Progenitor cell of endocrine pancreas (in vitro differentiated cells): Measurements from ENCODE around the gene SLC1A1. TPM values are rescaled to one million over a fixed set of nuclear protein-coding genes. Genes with fewer than 3 reads are reported as not detected.

Source experiments
- DNase-seq: peaks from one replicate; pipeline ENCODE4 v3.0.0; 2021; ENCODE audit warnings: low spot score; ENCODE audit not compliant: unreplicated experiment
- H3K27ac Mint-ChIP-seq: 2 replicates; pipeline ENCODE4 v1.8.0; 2021; ENCODE audit warnings: mild to moderate bottlenecking, moderate library complexity, mixed read lengths
- H3K27me3 Mint-ChIP-seq: 2 replicates; pipeline ENCODE4 v1.8.0; 2021; ENCODE audit warnings: mixed read lengths
- H3K36me3 Mint-ChIP-seq: 2 replicates; pipeline ENCODE4 v1.8.0; 2022; ENCODE audit warnings: mixed read lengths; ENCODE audit not compliant: insufficient read depth
- H3K4me1 Mint-ChIP-seq: 2 replicates; pipeline ENCODE4 v1.8.0; 2021; ENCODE audit warnings: low read depth, mixed read lengths
- H3K4me3 Mint-ChIP-seq: 2 replicates; pipeline ENCODE4 v1.8.0; 2021; ENCODE audit warnings: low read depth, mild to moderate bottlenecking, moderate library complexity, mixed read lengths
- H3K9me3 Mint-ChIP-seq: 2 replicates; pipeline ENCODE4 v1.8.0; 2021; ENCODE audit warnings: low read depth, mixed read lengths
- total RNA-seq: library from RNA; stranded (reverse); gene quantifications from 2 replicates; pipeline ENCODE4 v1.2.1, GENCODE V29; 2021
- TF ChIP-seq, protein P1 (sequence below): fragments of 200-600 bp; sonication (generic); IDR thresholded peaks from one replicate; pipeline ENCODE4 v1.5.0; 2021; ENCODE audit warnings: antibody characterized with exemption, mild to moderate bottlenecking; ENCODE audit not compliant: unreplicated experiment

The SLC1A1 gene
- total RNA-seq, 1 donor from 2014 or later = 3.8 TPM

DNA sequence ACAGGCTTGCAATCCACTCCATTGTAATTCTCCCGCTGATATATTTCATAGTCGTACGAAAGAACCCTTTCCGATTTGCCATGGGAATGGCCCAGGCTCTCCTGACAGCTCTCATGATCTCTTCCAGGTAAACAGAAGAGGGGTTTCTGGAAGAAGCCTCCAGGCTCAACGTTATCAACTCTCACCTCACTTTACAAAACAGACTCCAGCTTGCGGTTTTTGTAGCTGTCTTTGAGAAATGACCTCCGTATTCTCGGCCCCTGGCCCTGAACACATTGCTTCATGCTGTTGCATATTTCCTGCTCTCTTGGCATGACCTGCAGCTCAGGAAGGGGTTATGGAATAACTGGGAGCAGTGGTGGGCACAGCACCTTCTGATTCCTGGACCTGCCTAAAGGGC is 85.7 kb downstream of the SLC1A1 start:
- Mint-ChIP-seq H3K9me3 (no peaks in the 10 kb centered on the region), H3K27me3 (no peaks in the 10 kb centered on the region)

DNA sequence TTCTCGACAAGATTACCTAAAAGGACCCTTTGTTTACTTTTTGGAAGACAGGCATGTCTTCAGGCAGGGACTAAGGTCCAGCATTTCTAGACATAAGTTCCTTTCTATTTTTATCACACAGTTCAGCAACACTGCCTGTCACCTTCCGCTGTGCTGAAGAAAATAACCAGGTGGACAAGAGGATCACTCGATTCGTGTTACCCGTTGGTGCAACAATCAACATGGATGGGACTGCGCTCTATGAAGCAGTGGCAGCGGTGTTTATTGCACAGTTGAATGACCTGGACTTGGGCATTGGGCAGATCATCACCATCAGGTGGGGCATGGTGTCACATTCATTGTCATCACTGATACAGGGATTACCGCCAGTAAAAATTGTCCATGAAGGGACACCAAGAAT is 86.2 kb downstream of the SLC1A1 start:
- H3K36me3 Mint-ChIP-seq = peaks cover 4% of the 10 kb centered on the region
- no peak overlapping the region for H3K4me3 Mint-ChIP-seq
- H3K9me3 Mint-ChIP-seq = no peaks in the 10 kb centered on the region
- no peaks in the 10 kb centered on the region for H3K4me1 Mint-ChIP-seq
- no peak for DNase-seq
- TF ChIP-seq, protein P1, sequence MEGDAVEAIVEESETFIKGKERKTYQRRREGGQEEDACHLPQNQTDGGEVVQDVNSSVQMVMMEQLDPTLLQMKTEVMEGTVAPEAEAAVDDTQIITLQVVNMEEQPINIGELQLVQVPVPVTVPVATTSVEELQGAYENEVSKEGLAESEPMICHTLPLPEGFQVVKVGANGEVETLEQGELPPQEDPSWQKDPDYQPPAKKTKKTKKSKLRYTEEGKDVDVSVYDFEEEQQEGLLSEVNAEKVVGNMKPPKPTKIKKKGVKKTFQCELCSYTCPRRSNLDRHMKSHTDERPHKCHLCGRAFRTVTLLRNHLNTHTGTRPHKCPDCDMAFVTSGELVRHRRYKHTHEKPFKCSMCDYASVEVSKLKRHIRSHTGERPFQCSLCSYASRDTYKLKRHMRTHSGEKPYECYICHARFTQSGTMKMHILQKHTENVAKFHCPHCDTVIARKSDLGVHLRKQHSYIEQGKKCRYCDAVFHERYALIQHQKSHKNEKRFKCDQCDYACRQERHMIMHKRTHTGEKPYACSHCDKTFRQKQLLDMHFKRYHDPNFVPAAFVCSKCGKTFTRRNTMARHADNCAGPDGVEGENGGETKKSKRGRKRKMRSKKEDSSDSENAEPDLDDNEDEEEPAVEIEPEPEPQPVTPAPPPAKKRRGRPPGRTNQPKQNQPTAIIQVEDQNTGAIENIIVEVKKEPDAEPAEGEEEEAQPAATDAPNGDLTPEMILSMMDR = no peak
- H3K27me3 Mint-ChIP-seq = no peaks in the 10 kb centered on the region
- no peak overlapping the region for H3K27ac Mint-ChIP-seq

More for the DNA sequence above, 85.7 kb downstream of the SLC1A1 start:
- Mint-ChIP-seq H3K4me3 (no peak overlapping the region), H3K4me1 (no peaks in the 10 kb centered on the region), H3K27ac (no peak overlapping the region), H3K36me3 (peaks cover 4% of the 10 kb centered on the region)
- TF ChIP-seq, protein P1 = no peak
- DNase-seq = no peak

DNA sequence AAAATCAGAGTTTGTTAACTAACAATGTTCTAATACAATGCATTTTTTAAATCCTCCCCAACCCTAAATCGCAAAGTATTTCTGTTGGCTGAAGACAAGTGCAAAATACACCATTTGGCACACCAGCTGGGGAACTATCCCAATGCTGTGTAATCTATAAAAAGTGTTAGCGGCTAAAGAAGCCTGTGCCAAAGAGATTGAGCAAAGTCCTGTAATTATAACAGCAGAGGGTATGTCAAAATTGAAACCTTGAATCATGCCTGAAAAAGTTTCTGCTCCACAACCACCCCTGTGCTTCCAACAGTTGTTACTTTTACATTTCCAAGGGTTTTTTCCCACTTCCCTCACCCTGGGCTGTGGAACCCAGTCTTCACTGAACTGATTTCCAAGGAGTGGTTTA is 88.7 kb downstream of the SLC1A1 start:
- no peaks in the 10 kb centered on the region for H3K4me1 Mint-ChIP-seq
- H3K27ac Mint-ChIP-seq = no peak overlapping the region
- no peak for DNase-seq
- H3K36me3 Mint-ChIP-seq = peaks cover 4% of the 10 kb centered on the region
- H3K9me3 Mint-ChIP-seq = no peaks in the 10 kb centered on the region
- TF ChIP-seq, protein P1 = no peak
- H3K4me3 Mint-ChIP-seq = no peak overlapping the region
- H3K27me3 Mint-ChIP-seq = no peaks in the 10 kb centered on the region

DNA sequence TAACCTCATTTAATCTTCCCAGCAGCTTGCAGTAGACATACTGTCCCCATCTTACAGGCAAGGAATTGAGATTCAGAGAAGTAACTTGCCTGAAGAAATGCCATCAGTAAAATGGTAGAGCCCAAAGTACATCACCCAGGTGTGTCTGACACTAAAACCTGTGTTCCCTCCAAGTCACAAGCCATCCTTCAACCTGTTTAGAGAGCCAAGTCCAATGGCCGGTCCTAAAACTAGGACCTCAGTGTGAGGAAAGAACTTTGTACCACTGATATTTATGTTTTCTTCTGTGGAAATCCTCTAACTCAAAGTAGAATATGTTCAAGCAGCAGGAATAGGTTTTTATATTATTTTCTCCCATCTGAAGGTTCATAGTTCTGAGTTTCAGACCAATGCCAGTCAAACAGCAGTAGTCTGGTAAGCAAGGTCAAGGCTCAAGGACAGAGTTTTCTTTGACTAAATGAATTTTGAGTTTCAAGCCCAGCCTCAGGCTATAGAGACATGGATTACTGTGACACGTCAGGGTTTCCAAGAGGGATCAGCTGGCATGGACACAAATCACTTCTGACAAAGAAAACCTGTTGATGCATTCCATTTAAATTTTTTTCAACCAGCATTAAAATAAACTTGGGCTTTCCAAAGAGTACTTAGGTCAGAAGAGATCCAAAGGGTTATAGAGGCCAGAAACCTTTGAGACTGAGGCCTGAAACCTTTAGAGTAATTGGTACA is 90.9 kb downstream of the SLC1A1 start:
- no peak for DNase-seq
- Mint-ChIP-seq H3K27ac (no peak overlapping the region), H3K9me3 (no peaks in the 10 kb centered on the region), H3K4me3 (no peak overlapping the region), H3K4me1 (no peaks in the 10 kb centered on the region), H3K36me3 (peaks cover 11% of the 10 kb centered on the region), H3K27me3 (no peaks in the 10 kb centered on the region)
- TF ChIP-seq, protein P1 = no peak

DNA sequence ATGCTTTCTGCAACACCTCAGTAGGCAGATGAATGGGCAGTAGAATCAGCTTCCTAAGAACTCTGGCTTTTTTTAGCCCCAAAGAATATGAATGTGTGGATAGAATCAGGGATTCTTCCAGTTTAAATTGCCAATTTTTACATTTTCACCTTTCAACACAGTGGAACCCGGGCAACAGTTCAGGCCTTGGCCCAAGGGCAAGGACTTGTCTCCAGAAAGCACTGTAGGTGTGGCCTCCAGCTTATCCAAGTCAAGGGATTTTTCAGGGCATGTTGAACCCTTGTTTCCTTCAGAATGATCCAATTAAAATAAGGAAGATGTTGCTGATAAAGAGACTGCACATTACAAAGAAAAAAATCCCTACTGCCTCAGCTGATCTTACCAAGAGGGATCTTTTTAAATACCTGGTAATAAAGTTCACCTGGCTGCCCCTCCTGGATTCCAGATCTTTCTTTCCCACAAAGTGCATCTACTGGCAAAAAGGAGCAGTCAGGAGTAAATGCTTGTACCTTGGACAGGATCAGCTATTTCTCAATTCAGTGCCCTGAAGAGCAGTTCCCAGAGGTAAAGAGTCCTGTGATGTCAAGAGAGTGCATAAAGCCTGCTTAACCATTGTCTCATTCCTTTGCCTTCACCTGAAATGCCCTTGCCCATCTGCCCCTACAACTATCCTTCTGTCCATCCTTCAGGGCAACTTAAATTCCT is 91.7 kb downstream of the SLC1A1 start:
- Mint-ChIP-seq H3K27me3 (no peaks in the 10 kb centered on the region), H3K9me3 (no peaks in the 10 kb centered on the region), H3K27ac (no peak overlapping the region), H3K4me3 (no peak overlapping the region), H3K36me3 (peaks cover 10% of the 10 kb centered on the region), H3K4me1 (no peaks in the 10 kb centered on the region)
- no peak for DNase-seq
- TF ChIP-seq, protein P1 = no peak
